HG02970 (cell line): Measurements from ENCODE around the gene SETD6.

ENCODE experiments used
- ATAC-seq: cut with Tn5 transposase; IDR thresholded peaks from one replicate; pipeline ENCODE4 v1.9.1; 2021; ENCODE audit warnings: mild to moderate bottlenecking, moderate library complexity, moderate number of reproducible peaks; ENCODE audit not compliant: unreplicated experiment, low FRiP score

SETD6 gene

DNA sequence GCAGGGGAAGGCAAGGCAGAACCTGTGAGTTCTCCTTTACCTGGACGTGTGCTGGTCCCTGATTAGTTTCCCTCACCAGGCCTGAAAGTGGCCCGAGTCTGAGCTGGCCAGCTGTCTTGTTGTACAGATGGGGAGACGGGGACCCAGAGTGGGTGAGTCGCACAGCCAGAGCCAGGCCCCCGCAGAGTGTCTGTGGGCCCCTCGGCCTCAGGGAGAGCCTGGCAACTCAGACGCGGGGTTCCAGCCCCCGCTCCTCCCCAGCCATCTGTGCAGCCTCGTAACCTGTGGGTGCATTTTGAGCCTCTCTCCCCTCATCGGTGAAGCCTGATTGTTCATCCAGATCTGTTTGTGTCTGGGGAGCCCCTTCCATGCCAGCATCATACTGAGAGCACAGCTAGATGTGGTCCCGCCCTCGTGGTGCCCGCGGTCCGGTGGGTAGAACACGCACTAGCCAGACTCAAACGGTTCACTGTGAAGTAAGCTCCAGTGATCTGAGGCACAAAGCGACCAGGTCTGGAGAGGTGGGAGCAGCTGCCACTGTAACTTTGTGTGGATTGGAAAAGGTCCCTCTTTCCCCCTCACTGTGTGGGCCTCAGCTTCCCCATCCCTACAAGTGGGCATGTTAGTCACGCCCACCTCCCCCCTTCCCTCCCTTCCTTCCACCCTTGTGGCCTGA lies 21.4 kb upstream of the SETD6 start:
- ATAC-seq, result no peak

DNA sequence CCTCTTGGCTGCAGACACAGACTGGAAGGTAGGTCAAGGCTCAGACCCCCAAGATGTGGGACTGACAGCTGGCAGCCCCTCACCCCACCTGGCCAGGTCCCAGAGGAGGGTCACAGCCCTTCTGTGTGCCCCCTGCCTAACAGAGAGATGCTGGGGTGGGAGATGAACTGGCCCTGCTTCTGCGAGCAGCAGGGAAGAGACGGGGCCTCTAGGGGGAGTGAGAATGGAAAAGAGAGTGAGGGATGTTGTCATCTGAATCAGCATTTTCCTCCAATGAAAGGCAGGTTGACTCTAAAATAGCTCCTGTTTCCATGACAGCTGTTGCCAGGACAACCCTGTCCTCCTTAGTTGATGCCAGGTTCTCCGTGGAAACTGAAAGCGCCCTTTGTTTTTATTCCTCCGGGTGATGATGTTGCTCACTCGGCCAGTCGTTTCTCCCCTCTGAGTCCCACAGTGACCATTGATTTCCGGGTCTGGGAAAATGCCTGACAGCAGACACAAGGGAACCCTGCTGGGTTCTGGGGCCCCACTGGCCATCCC lies 20.3 kb upstream of the SETD6 start:
- ATAC-seq, result no peak

DNA sequence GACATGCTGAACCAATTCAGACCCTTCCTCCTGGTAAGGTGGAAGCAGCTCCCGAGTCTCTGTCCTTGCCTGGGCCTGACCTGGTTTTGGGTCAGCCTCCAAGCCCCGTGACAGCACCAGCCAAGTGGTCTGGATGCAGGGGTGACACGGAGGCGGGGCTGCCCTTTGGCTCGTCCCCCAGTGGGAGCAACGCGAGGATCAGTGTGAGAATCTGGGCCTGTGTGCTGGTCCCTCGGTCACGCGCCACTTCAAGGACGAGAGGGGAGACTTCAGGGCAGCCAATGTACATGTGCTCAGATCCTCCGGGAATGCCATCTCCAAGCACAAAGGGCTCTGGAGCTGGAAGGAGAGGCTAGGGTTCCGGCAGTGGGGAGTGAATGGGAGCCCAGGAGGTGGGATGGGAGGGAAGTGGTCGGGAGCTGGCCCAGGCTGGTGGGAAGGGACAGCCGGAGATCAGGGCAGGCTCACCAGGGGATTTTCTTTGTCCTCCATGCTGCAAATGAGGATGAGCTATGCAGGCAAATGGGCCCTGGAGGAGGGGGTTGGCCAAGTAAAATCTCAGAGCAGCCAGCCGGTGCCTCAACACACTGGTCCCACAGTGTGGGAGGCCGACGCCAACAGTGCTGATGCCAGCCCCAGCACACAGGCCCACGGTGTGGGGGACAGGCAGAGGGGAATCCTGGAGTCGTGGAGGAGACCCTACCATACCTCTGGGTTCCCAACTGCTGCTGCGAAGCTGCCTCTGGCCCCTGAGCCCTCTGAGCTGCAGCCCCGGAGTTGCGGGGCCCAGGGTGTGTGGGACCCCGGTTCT lies 19.6 kb upstream of the SETD6 start:
- no peak for ATAC-seq

DNA sequence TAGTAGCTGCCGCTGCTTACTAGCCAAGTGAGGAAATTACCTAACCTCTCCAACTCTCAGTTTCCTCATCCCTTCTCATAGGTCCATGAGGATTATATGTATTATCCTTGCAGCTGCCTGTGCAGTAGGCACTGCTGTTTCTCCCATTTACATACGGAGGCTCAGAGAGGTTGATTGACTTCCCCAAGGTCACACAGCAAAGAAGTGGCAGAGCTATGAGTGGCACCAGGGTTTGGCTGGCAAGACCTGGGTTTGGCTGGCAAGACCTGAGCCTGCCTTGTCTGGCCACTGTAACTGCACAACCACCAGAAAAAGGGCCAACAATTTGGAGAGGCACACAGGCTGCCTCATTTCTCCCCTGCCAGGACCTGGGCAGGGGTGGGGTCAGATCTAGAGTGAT lies 17.8 kb upstream of the SETD6 start:
- no peak for ATAC-seq

DNA sequence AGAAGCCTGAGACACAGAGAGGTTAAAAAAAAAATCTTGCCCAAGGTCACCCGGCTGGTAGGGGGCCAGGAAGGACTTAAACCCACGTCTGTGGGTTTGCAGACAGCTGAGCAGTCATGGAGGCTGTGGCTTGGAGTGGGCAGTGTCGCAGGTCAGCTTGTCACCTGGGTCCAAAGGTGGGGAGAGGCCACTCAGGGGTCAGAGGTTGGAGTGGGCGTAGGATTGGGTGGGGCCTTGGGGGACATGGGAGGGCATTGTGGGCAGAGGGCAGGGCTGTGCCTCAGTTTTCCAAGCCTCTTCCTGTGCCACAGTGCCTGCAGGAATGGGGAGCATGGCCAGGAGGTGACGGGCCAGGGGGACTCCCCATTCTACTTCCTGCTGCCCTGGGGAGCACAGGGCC lies 17.4 kb upstream of the SETD6 start:
- no peak for ATAC-seq

DNA sequence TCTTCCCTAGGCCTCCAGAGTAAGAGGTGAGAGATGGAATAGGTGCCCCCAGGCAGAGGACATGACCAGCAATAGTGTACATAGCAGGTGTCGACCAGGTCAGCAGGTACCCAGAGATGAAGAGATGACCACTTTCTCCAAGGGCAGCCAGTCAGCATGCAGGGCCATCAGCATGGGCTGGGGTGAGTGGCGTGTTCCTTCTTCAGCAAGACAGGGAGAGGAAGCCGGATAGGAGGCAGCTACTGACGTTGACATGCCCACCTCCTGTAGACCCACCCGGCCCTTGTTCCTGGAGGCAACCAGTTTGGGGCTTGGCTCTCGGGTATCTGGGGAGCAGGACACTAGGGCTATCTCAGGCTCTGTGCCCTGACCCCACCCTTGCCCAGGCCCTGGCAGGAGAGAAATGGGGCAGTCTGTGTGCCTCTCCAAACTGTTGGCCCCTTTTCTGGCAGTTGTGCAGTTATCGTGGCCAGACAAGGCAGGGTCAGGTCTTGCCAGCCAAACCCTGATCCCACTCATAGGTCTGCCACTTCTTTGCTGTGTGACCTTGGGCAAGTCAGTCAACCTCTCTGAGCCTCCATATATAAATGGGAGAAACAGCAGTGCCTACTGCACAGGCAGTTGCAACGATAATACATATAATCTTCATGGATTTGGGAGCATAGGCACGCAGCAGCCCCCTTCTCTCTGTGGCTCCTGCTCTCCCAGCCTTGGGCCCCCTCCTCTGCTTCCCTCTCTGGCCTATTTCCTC lies 16.8 kb upstream of the SETD6 start:
- ATAC-seq, result no peak

DNA sequence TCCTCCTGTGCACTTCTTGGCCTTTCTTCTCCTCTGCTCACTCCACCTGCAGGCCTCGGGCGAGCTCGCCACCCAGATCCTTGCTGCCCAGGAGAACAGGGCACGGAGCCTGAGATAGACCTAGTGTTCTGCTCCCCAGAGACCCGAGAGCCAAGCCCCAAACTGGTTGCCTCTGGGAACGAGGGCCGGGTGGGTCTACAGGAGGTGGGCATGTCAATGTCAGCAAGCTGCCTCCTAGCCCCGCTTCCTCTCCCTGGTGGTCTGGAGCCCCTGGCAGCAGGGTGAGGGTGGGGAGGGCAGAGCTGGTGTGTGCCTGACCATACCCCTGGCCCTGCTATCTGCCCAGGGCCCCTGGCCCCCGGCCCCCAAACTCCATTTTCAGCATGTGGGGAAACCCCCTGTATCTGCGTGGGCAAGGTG lies 16.2 kb upstream of the SETD6 start:
- ATAC-seq, result no peak

DNA sequence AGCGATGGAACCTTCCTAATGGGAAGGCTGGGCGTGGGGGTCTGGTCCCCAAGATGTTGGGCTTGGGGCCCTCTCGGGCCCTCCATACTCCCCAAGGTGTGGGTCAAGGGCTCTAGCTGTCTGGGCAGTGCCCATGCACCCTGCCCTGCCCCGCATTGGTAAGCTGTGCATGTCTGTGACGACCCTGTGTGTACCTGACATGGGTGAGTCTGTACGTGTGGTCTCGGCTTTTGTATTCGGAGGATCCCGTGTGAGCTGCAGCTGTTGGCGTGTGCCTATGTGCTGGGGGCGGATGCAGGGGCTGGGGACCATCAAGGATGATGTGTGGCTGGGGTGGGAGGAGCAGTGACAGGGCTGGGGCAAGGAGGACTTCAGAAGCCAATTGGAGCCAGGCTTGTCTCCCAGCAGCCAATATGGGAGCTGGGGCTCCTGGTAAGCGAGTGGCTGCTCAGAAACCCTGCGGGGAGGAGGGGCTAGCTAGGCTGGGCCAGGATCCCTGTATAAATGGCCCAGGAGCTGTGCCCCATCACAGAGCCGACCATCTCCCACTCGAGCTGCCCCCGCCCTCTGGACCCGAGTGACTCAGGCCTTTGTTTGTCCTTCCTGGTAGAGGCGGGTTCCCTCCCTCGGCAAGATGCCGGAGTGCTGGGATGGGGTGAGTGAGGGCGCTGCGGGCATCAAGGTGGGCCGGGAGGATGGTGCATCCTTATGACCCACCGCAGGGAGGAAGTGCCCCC lies 15.5 kb upstream of the SETD6 start, which contains the start of gene NDRG4:
Gene NDRG4 (plus strand): TSS at position 529 of the 737 bp plus-strand sequence. CDS start 106 bp downstream, at position 635.
- no peak for ATAC-seq

DNA sequence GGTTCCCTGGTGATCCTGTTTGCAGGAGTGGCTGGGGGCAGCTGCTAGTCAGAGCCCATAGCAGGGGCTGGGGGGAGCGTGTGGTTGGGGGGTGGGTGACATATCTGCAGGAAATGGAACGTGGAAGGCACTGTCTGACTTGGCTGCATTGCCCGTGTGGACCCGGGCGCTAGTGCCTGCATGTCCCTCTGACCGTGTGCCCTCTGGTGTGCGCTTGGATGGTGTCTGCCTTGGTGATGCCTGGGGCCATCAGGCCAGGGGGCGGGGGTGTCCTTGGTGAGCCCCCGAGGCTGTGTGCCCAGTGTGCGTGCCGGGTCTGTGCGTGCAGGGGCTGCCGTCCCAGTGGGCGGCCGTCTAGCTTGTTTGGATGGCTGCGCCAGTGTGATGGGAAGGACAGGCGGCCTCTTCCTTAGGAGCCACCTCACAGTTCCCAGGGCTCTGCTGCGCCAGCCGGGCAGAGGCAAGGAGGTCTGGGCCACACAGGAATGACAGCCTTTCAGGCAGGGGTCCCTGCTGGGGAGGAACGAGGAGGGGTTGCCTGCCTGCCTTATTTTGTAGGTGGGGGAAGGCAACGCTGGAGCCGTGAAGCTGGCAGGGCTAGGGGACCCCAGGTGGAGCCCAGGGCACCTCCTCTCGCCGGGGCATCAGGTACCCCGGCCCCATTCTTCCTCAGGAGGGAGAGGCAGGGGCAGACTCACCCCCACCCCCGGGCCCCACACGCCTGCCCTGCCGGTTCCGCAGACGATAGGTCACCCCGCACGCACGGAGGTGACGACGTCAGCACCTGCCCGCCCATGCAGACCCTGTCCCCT lies 14.7 kb upstream of the SETD6 start:
- ATAC-seq, result no peak

DNA sequence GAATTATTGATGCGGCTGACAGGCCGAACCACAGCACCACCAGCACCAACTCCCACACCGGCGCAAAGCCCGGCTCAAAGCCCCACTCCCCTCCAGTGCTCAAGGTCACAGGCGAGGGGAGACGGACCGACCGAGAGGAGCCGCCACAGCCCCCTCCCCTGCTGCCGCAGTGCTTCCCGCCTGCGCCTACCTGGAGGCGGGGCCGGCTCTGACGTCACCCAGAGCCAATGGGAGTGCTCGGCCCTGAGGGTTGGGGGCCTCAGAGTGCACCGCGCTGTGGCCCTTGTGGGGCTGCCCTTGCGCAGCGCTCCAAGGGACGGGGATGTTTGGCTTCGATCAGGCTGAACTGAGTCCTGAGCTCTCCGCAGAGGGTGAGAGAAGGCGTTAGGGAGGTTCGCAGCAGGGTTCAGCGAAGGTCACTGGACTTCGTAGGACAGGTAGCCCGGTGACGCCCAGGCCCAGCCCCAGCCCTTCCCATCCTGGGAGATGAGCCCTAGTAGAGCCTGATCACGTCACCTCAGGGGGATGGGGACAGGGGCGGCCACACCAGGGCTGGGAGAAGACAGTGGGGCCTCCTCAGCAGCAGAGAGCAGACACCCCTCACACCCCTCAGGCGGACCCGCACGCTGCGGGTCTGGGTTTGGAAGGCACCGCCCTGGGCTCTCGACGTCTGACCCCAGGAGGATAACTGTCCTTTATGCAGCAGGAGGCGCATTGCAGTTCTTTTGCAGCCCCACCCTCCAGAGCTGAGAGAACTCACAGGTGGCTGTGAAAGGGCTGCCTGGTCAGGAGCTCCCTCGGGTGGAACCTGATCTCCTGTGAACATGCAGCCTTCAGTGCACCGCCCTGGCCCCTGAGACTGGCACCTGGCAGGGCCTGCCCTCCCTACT lies 13.8 kb upstream of the SETD6 start:
- no peak for ATAC-seq

DNA sequence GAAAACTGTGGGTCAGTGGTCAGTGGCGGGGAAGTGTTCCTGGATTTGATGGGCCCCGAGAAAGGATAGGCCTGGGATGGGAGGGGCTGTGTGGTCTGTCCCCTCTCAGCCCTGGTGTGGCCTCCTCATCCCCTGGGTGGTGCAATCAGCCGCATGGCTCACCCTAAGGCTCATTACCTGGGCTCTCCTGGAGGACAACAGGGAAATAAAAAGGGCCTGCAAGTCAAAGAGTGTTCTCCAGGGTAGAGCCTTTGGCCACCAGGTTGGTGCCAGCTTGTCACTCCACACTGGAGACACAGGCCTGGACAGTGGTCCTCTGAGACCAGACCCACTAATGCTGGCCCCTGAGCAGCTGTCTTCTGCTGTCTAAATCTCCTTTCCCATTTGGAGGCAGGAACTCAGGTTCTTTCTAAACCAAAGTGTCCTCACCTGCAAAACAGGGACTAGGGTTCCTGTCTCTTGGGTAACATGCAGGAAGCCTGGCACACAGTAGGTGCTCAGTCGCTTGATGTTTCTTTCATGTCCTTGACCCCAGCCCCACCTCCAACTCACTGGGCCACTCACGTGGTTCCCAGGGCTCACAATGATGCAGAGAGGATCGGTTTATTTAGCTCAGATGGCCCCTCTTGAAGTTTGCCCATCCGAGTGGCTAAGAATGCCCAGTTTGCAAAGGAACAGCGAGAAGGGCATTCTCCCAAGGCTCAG lies 12.9 kb upstream of the SETD6 start:
- ATAC-seq, result no peak

DNA sequence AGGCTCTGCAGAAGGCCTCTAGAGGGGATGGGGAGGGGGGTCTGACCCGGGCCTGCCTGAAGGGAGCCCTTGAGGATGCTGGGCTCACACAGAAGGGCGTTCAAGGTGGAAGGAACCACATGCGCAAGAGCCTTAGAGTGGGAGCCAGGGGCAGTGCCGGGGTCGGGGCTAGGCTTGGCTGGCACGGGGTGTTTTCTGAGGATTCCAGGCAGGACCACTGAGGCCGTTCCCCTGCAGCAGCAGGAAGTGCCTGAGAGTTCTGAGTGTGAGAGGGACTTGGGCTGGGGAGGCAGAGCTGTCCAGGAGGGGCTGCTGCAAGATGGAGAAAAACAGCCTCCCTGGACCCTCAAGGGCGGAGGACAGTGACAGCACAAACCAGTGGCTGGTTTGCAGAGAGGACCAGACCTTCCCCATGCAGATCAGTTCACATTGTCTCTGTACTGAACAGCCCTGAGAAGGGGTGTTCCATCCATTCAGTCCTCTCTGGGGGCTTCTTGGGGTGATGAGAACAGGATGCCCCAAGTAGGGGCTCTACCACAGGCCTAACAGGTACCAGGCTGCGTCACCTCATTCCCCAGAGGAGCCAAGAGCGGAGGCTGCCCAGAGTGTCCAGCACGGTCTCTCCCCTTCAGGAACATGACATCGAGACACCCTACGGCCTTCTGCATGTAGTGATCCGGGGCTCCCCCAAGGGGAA lies 12.0 kb upstream of the SETD6 start:
- ATAC-seq, result no peak

DNA sequence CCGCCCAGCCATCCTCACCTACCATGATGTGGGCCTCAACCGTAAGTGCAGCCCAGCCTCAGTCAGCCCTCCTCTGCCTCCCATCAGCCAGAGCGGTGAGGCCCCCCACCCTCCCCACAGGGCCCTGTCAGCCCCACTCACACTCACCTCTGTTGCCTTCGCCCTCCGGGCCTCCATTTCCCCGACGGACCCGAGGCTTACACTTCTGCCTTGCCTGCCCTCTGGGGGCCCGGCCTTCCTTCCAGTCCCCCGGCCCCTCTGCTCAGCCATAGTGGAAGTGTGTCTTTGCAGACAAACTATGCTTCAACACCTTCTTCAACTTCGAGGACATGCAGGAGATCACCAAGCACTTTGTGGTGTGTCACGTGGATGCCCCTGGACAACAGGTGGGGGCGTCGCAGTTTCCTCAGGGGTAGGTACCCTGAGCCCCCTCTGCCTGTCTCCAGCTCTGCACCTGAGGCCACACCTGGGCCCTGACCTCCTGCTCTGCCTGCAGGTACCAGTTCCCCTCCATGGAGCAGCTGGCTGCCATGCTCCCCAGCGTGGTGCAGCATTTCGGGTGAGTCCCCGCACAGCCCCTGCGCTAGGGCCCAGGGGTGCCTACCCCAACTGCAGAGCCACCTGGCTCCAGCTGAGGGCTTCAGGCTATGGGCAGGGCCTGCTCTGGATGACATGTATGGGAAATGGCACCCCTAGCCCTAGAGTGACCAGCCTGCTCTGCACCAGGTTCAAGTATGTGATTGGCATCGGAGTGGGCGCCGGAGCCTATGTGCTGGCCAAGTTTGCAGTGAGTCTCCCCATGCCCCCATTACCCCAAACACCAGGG lies 11.2 kb upstream of the SETD6 start:
- ATAC-seq, result no peak

DNA sequence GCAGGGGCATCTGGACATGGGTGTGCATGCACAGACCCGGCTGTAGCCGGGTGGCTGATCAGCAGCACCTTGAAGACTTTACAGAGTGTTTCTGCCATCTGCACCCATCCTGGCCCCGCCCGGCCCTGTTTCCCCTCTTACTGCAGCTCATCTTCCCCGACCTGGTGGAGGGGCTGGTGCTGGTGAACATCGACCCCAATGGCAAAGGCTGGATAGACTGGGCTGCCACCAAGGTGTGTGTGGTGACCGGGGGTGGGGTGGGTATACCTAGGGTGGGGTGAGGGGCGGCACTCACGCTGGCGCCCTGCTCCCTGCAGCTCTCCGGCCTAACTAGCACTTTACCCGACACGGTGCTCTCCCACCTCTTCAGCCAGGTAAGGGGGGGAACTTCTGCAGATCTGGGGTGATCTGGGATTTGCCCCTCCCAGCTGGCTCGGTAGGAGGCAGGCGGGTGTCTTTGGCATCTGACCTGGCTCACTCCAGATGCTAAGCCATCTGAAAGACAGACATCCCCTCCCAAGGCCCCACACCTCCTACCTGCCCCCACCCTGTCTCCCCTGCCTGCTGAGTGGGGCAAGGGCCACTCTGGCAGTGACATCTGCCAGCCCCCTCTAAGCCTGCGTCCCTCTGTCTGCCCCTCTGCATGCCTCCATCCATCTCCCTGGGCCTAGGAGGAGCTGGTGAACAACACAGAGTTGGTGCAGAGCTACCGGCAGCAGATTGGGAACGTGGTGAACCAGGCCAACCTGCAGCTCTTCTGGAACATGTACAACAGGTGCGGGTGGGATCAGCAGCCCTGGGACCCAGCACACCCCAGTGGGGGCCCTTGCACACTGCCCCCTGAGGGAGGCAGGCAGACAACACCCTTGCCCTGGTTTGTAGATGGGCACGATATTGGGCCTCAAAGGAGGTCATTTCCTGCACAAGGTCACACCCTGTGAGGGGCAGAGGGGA lies 8.8 kb upstream of the SETD6 start:
- ATAC-seq, result no peak

DNA sequence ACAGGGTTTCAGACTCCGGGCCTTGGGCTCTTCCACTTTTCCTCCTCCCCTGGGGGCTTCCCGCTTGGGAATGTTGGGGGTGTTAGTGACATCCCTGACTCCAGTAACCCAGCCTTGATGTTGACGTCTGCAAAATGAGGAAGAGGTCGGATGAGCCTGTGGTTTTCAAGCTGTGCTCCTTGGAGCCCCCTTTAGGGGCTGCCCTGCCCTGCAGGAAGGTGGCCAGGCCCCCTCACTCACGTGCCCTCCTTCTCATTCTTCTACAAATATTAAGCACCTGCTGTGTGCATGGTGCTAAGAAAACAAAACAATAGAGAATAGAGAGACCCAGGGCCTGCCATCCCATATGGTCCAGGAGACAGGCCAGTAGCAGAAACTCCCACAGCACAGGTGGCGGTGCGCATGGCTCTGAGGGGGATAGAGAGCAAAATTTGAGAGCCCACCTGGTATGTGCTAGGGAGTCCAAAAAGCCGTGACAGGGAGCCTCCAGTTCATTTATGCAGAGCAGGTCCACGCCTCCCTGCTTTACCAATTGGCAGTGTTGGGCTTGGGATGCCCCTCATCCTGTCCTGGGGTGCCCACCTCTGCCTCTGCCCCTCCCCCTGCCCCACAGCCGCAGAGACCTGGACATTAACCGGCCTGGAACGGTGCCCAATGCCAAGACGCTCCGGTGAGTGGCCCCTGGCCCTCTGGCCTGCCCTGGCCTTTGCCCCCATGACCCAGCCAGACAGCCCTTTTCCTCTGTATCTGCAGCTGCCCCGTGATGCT lies 7.9 kb upstream of the SETD6 start:
- no peak for ATAC-seq
